Inflammatory macrophage treated with lipopolysaccharide for 4 hours (primary cell): Measurements from ENCODE around the gene RARS2.
"Not testable (repeated sequence)": the region's sequence is repeated elsewhere in the genome, so short reads cannot be mapped to it uniquely, and the experiment has no call there.

Experiments used
- DNase-seq: peaks from one replicate; pipeline ENCODE4 v3.0.0-alpha.2; 2020

Gene RARS2, protein sequence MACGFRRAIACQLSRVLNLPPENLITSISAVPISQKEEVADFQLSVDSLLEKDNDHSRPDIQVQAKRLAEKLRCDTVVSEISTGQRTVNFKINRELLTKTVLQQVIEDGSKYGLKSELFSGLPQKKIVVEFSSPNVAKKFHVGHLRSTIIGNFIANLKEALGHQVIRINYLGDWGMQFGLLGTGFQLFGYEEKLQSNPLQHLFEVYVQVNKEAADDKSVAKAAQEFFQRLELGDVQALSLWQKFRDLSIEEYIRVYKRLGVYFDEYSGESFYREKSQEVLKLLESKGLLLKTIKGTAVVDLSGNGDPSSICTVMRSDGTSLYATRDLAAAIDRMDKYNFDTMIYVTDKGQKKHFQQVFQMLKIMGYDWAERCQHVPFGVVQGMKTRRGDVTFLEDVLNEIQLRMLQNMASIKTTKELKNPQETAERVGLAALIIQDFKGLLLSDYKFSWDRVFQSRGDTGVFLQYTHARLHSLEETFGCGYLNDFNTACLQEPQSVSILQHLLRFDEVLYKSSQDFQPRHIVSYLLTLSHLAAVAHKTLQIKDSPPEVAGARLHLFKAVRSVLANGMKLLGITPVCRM

GRCh38 chr6:87589693-87590416 is at the start of gene RARS2, which contains the start of gene ORC3:
Gene RARS2, minus strand, starts transcription at chr6:87589987. Its CDS starts 30 bp downstream, at chr6:87589957.
Gene ORC3, plus strand, starts transcription at chr6:87590135. Its CDS starts 34 bp downstream, at chr6:87590169.
- peak; percentile 96 for DNase-seq

DNA sequence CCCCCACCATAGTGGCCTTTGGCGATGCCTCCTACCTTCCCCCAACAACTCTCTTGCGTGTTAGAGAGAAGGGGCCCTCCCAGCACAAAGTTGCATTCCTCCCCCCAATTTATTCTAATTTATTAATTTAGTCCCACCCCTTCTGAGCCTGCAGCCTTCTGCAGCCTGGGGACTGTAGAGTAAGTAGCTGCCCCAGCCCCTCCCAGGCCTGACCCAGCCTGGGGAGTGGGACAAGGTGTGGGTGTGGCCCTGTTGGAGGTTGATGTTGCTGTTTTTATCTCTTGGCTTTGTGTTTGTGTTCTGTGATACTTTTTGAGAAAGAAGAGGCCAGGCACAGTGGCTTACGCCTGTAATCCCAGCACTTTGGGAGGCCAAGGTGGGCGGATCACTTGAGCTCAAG is 49.6 kb upstream of the RARS2 start:
- no peak for DNase-seq

GRCh38 chr6:87637106-87637505 is 47.3 kb upstream of the RARS2 start:
- no peak for DNase-seq

DNA sequence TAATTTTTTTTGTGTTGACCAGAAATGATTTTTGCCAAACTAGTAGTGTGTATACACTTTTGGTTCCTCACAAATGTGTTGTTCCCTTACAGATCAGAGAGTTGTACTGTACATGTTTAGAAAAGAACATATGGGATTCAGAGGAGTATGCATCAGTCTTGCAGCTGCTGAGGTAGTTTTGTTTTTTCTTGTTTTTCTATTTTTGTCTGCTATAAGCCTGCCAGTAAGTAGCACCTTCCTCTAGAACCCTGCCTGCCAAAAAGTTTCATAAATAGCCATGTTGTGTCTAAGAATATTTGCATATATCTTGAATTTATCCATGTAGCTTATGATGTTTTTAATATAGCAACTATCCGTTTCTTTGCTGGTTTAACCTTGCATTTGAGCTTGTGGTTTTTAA is 46.5 kb upstream of the RARS2 start:
- DNase-seq = no peak

- DNase-seq = no peak
Measured at GRCh38 chr6:87633851-87634250, 44.1 kb upstream of the RARS2 start.

GRCh38 chr6:87630746-87631145 is 41.0 kb upstream of the RARS2 start:
- no peak for DNase-seq

- no peak for DNase-seq
Measured at GRCh38 chr6:87628881-87629280, 39.1 kb upstream of the RARS2 start.

DNA sequence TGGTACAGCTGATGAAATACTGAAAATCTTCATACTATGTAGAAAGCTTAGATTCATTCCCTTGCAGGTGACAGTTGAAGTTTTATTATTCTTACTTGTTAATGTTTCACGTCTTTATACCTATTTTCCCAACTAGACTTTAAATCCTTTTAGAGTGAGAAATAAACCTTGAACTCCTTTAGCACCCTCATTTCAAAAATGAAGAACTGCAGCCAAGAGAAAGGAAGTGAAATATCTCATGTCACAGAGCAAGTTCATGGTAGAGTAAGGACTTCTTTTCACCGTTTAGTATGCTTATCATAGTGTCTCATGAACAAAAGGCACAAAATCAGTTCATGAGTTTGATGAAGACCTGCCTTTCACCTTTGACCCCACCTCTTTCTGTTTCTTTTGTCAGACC is 38.6 kb upstream of the RARS2 start:
- no peak for DNase-seq

GRCh38 chr6:87623248-87623647 is 33.5 kb upstream of the RARS2 start:
- DNase-seq = no peak

GRCh38 chr6:87618531-87618930 is 28.7 kb upstream of the RARS2 start:
- DNase-seq = no peak

DNA sequence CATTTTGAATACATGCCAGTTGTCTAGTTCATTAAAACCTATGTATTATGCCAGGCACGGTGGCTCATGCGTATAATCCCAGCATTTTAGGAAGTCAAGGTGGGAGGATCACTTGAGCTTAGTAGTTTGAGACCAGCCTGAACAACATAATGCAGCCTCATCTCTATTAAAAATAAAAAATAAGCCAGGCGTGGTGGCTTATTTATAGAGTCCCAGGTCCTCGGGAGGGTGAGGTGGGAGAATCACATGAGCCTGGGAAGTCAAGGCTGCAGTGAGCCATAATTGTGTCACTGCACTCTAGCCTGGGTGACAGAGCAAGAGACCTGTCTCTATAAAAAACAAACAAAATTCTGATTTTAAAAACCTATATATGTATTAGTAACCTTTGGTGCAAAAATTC is 27.6 kb upstream of the RARS2 start:
- DNase-seq = no peak

- not testable (repeated sequence) for DNase-seq
Measured at GRCh38 chr6:87613018-87613417, 23.2 kb upstream of the RARS2 start.

GRCh38 chr6:87608802-87609201 is 19.0 kb upstream of the RARS2 start:
- no peak for DNase-seq

GRCh38 chr6:87606199-87606598 is 16.4 kb upstream of the RARS2 start:
- DNase-seq = no peak

- DNase-seq = peak; percentile 67
Measured at GRCh38 chr6:87600576-87600975, 10.8 kb upstream of the RARS2 start.

DNA sequence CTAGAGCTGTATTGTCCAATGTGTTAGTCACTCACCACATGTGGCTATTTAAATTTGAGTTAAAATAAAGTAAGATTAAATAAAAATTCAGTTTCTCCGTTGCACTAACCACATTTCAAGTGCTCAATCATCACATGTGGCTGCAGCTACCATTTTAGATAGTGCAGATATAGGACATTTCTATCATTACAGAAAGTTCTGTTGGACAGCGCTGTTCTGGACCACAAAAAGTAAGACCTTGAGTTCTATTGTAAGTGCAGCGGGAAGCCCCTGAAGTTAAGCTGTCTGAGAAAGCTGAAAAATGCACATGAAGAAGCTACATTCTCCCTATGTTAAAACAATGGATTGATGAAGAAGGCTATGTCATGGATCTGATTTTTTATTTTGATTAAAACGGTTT is 1.2 kb upstream of the RARS2 start:
- no peak for DNase-seq

DNA sequence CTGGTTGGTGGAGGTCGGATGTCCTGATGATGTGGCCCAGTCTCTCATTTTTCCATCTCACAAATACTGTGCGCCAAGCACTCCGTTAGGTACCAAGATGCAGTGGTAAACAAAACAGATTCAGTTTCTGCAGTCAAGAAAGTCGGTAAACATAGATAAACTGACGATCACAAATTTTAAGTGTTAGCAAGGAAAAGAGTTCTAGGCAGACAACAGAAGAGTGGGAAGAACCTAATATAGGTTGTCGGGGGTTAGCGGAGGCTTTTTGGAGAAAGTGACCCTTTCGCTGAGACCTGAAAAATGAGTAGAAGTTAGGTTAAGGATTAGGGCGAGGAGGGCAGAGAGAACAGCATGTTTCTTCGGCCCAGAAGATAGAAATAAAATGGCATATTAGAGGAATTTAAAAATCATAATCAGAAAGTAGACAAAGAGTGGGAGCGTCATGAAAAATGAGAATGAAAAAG is 662 bp upstream of the RARS2 start:
- DNase-seq = no peak

- DNase-seq = peak; percentile 1
Measured at GRCh38 chr6:87588756-87589407, 905 bp downstream of the RARS2 start.

GRCh38 chr6:87586371-87587077 is 3.3 kb downstream of the RARS2 start:
- no peak for DNase-seq

DNA sequence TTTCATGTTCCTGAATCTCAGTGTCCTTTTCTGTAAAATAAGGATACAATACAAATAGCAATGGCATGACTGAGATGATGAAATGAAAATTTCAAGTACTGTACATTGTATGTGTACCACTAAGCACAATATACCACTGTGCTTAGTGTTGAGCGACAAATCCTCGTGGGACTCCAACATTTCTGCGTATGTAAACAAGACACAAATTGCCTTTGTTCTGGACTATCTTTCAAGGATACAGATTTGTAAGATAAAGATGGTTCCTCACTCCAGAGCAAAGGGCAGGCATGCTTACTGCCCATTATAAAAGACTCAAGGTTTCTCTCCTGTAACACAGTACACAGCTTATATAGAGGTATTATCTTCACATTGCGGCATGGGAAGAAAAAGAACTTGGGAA is 6.0 kb downstream of the RARS2 start:
- DNase-seq = no peak

DNA sequence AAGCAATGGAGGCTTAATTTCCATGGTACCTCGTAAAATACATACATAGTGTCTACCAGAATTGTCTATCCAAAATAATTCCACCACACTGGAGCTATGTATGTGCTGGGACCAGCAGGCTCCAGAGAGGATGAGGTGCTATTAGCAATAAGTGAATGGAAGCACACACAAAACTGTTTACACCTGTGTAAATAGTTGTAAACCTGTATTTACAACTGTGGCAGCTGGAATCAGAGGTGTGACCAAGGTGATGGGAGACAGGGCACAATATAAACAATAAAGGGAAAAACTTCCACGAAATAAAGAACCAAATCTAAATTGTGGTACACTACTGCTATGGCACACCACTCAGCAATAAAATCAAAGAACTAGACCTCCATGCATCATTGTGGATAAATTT is 14.4 kb downstream of the RARS2 start:
- no peak for DNase-seq

GRCh38 chr6:87574237-87574804 is 15.5 kb downstream of the RARS2 start:
- DNase-seq = no peak
